ENCODE measurements around the gene SCN8A. TPM values are rescaled to one million over a fixed set of nuclear protein-coding genes. Genes with fewer than 3 reads are reported as not detected.

SCN8A gene
- total RNA-seq, 1 donor from 2014 or later: 2.7 TPM

- Mint-ChIP-seq H3K4me3 (no peak overlapping the region), H3K9me3 (peaks cover 29% of the 10 kb centered on the region), H3K4me1 (no peaks in the 10 kb centered on the region), H3K36me3 (peaks cover 10% of the 10 kb centered on the region), H3K27me3 (ENCODE audit: low read depth) (no peaks in the 10 kb centered on the region), H3K27ac (no peak overlapping the region)
- TF ChIP-seq CTCF (IDR thresholded peaks at IDR 0.05; ENCODE audit: unreplicated experiment): no peak
- DNase-seq (ENCODE audit: low spot score in 2 of 2, unreplicated experiment in 2 of 2): no peak
Observed at GRCh38 chr12:51740536-51740935, 149.5 kb downstream of the SCN8A start.

GRCh38 chr12:51744235-51744634 is 153.2 kb downstream of the SCN8A start:
- Mint-ChIP-seq H3K36me3 (peaks cover 10% of the 10 kb centered on the region), H3K9me3 (peaks cover 25% of the 10 kb centered on the region), H3K4me3 (no peak overlapping the region), H3K4me1 (no peaks in the 10 kb centered on the region), H3K27ac (no peak overlapping the region), H3K27me3 (ENCODE audit: low read depth) (no peaks in the 10 kb centered on the region)
- no peak for TF ChIP-seq CTCF (IDR thresholded peaks at IDR 0.05; ENCODE audit: unreplicated experiment)
- DNase-seq (ENCODE audit: low spot score in 2 of 2, unreplicated experiment in 2 of 2): no peak

GRCh38 chr12:51744957-51745356 is 153.9 kb downstream of the SCN8A start:
- no peak for TF ChIP-seq CTCF (IDR thresholded peaks at IDR 0.05; ENCODE audit: unreplicated experiment)
- peaks cover 10% of the 10 kb centered on the region for H3K36me3 Mint-ChIP-seq
- H3K9me3 Mint-ChIP-seq: peaks cover 24% of the 10 kb centered on the region
- no peak overlapping the region for H3K27ac Mint-ChIP-seq
- H3K4me1 Mint-ChIP-seq: no peaks in the 10 kb centered on the region
- no peak overlapping the region for H3K4me3 Mint-ChIP-seq
- no peaks in the 10 kb centered on the region for H3K27me3 Mint-ChIP-seq (ENCODE audit: low read depth)
- no peak for DNase-seq (ENCODE audit: low spot score in 2 of 2, unreplicated experiment in 2 of 2)

- Mint-ChIP-seq H3K27me3 (ENCODE audit: low read depth) (no peaks in the 10 kb centered on the region), H3K9me3 (peaks cover 12% of the 10 kb centered on the region), H3K36me3 (peaks cover 4% of the 10 kb centered on the region), H3K4me3 (no peak overlapping the region), H3K4me1 (no peaks in the 10 kb centered on the region), H3K27ac (no peak overlapping the region)
- no peak for TF ChIP-seq CTCF (IDR thresholded peaks at IDR 0.05; ENCODE audit: unreplicated experiment)
- no peak for DNase-seq (ENCODE audit: low spot score in 2 of 2, unreplicated experiment in 2 of 2)
Observed at GRCh38 chr12:51746416-51746815, 155.4 kb downstream of the SCN8A start.

GRCh38 chr12:51748235-51748634 is 157.2 kb downstream of the SCN8A start:
- Mint-ChIP-seq H3K27me3 (ENCODE audit: low read depth) (no peaks in the 10 kb centered on the region), H3K4me1 (peaks cover 4% of the 10 kb centered on the region), H3K27ac (no peak overlapping the region), H3K9me3 (no peaks in the 10 kb centered on the region), H3K4me3 (no peak overlapping the region), H3K36me3 (no peaks in the 10 kb centered on the region)
- DNase-seq (ENCODE audit: low spot score in 2 of 2, unreplicated experiment in 2 of 2): no peak
- no peak for TF ChIP-seq CTCF (IDR thresholded peaks at IDR 0.05; ENCODE audit: unreplicated experiment)
